Measurements from ENCODE around the gene EML4. TPM values are rescaled to one million over a fixed set of nuclear protein-coding genes. Genes with fewer than 3 reads are reported as not detected.

The EML4 gene
- total and polyA plus RNA-seq, 9 of the 15 experiments (the other 6 are each of a cell fraction or from before 2014, with no cell fraction given) = 14.7 to 48.3 (median 36.5) TPM

DNA sequence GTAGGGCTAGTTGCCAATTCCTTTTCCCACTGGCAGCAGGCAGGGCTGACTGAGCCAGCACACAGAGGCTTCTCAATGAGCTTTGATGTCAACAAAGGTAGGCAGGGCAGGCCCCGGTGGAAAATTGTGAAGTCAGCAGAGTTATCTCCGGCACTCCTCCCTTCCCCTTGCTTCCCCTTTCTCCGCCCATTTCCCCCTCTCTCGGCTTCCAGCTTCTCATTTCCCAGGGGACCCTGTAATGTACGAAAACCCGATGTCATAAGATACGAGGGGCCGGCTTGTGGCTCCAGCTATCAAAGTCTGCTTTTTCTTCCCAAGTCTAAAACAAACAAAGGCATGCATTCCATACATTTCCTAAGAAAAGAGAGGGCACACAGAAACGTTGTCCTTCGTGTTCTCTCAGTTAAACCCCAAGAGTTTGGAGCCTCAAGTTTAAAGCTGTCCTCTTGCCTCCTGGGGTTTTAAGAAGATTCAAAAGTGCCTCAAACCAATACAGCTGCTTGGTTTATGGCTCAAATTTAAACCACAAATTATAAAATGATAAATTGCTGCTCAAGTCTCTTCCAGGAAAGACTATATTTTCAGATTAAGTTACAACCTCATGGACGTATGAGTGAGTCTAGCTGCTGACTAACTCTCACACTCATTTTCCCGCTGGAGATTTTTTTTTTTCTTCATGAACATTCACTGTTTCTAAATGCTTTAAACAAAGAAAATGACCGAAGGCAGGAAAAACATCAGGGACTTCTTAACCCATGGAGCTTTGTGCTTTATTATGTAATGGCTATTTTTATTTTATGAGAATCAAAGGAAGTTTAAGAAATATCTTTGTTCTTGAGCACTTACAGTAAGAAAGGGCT, 27.2 kb upstream of the EML4 start (continued):
- TF ChIP-seq, protein P1, sequence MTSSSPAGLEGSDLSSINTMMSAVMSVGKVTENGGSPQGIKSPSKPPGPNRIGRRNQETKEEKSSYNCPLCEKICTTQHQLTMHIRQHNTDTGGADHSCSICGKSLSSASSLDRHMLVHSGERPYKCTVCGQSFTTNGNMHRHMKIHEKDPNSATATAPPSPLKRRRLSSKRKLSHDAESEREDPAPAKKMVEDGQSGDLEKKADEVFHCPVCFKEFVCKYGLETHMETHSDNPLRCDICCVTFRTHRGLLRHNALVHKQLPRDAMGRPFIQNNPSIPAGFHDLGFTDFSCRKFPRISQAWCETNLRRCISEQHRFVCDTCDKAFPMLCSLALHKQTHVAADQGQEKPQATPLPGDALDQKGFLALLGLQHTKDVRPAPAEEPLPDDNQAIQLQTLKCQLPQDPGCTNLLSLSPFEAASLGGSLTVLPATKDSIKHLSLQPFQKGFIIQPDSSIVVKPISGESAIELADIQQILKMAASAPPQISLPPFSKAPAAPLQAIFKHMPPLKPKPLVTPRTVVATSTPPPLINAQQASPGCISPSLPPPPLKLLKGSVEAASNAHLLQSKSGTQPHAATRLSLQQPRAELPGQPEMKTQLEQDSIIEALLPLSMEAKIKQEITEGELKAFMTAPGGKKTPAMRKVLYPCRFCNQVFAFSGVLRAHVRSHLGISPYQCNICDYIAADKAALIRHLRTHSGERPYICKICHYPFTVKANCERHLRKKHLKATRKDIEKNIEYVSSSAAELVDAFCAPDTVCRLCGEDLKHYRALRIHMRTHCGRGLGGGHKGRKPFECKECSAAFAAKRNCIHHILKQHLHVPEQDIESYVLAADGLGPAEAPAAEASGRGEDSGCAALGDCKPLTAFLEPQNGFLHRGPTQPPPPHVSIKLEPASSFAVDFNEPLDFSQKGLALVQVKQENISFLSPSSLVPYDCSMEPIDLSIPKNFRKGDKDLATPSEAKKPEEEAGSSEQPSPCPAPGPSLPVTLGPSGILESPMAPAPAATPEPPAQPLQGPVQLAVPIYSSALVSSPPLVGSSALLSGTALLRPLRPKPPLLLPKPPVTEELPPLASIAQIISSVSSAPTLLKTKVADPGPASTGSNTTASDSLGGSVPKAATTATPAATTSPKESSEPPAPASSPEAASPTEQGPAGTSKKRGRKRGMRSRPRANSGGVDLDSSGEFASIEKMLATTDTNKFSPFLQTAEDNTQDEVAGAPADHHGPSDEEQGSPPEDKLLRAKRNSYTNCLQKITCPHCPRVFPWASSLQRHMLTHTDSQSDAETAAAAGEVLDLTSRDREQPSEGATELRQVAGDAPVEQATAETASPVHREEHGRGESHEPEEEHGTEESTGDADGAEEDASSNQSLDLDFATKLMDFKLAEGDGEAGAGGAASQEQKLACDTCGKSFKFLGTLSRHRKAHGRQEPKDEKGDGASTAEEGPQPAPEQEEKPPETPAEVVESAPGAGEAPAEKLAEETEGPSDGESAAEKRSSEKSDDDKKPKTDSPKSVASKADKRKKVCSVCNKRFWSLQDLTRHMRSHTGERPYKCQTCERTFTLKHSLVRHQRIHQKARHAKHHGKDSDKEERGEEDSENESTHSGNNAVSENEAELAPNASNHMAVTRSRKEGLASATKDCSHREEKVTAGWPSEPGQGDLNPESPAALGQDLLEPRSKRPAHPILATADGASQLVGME (CRISPR knock-in tag; IDR thresholded peaks at IDR 0.05) = no peak
- no peak for TF ChIP-seq ZKSCAN3 (CRISPR knock-in tag; IDR thresholded peaks at IDR 0.05)
- TF ChIP-seq DPF2 (IDR thresholded peaks at IDR 0.05) = 0 out of 2 replicates have a peak, but pooled peaks have one; percentile 34
- TF ChIP-seq ZSCAN32 (CRISPR knock-in tag; IDR thresholded peaks at IDR 0.05) = peak; percentile 6; the same call in 1 of the 2 replicates
- TF ChIP-seq RBM17 (IDR thresholded peaks at IDR 0.05; ENCODE audit: borderline replicate concordance, low read depth, low read length) = no peak
- no peak for TF ChIP-seq NCOR1 (IDR thresholded peaks at IDR 0.05)
- no peak for TF ChIP-seq PHB2 (IDR thresholded peaks at IDR 0.05; ENCODE audit: low read depth)
- TF ChIP-seq CREM (IDR thresholded peaks at IDR 0.05; ENCODE audit: low read depth) = peak; percentile 14; the same call in 1 of the 2 replicates
- TF ChIP-seq ZNF23 (CRISPR knock-in tag; IDR thresholded peaks at IDR 0.05) = no peak
- peak; percentile 64 to 65 for TF ChIP-seq FOXK2 (conservative IDR thresholded peaks at IDR 0.05 in 1 of 2, IDR thresholded peaks at IDR 0.05 in 1 of 2; ENCODE audit: low read depth in 2 of 2)
- no peak for TF ChIP-seq NFRKB (IDR thresholded peaks at IDR 0.05; ENCODE audit: low read depth)
- no peak for TF ChIP-seq ELF2 (CRISPR knock-in tag; IDR thresholded peaks at IDR 0.05)
- no peak for TF ChIP-seq GTF2E2 (tag; IDR thresholded peaks at IDR 0.05)
